A673 (cell line): ENCODE data around the gene NUP188.

Experiments
- EZH2 ChIP-seq: fragments of 200-600 bp; sonication (generic); IDR thresholded peaks from 2 replicates; pipeline ENCODE4 v1.6.1; 2017; ENCODE audit warnings: borderline replicate concordance, low read depth, mild to moderate bottlenecking, mixed read lengths, antibody characterized with exemption, low read length; ENCODE audit not compliant: poor library complexity, severe bottlenecking
- TF ChIP-seq, protein P1 (sequence below): fragments of 300-800, 200-600 bp; sonication (generic); conservative IDR thresholded peaks from 2 replicates; pipeline ENCODE4 v1.5.1; 2017; ENCODE audit warnings: low read depth, mild to moderate bottlenecking, antibody characterized with exemption, low read length, moderate library complexity, mixed read lengths

GRCh38 chr9:129007035-129007765, 59.7 kb downstream of the NUP188 start:
- TF ChIP-seq, protein P1, sequence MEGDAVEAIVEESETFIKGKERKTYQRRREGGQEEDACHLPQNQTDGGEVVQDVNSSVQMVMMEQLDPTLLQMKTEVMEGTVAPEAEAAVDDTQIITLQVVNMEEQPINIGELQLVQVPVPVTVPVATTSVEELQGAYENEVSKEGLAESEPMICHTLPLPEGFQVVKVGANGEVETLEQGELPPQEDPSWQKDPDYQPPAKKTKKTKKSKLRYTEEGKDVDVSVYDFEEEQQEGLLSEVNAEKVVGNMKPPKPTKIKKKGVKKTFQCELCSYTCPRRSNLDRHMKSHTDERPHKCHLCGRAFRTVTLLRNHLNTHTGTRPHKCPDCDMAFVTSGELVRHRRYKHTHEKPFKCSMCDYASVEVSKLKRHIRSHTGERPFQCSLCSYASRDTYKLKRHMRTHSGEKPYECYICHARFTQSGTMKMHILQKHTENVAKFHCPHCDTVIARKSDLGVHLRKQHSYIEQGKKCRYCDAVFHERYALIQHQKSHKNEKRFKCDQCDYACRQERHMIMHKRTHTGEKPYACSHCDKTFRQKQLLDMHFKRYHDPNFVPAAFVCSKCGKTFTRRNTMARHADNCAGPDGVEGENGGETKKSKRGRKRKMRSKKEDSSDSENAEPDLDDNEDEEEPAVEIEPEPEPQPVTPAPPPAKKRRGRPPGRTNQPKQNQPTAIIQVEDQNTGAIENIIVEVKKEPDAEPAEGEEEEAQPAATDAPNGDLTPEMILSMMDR, result no peak
- no peak for TF ChIP-seq EZH2
